Chondrocyte (in vitro differentiated cells): Measurements from ENCODE around the gene NPAS1. TPM values are rescaled to one million over a fixed set of nuclear protein-coding genes. Genes with fewer than 3 reads are reported as not detected.
A peak's percentile ranks its signal among the peaks of the same experiment; 100 is the strongest.
"Not testable (repeated sequence)": the region's sequence is repeated elsewhere in the genome, so short reads cannot be mapped to it uniquely, and the experiment has no call there.

Experiments used
- DNase-seq: peaks from one replicate; pipeline ENCODE4 v3.0.0; 2021; ENCODE audit warnings: mixed read lengths, low spot score
- H3K27ac Mint-ChIP-seq: one replicate; pipeline ENCODE4 v1.8.0; 2021; ENCODE audit warnings: mild to moderate bottlenecking, moderate library complexity, mixed read lengths; ENCODE audit not compliant: unreplicated experiment
- H3K27me3 Mint-ChIP-seq: 2 replicates; pipeline ENCODE4 v1.8.0; 2021; ENCODE audit warnings: low read depth, mixed read lengths
- H3K36me3 Mint-ChIP-seq: 2 replicates; pipeline ENCODE4 v1.8.0; 2021; ENCODE audit warnings: low read depth, mixed read lengths
- H3K4me1 Mint-ChIP-seq: 2 replicates; pipeline ENCODE4 v1.8.0; 2021; ENCODE audit warnings: low read depth, mild to moderate bottlenecking, mixed read lengths
- H3K4me3 Mint-ChIP-seq: one replicate; pipeline ENCODE4 v1.8.0; 2021; ENCODE audit warnings: mild to moderate bottlenecking, moderate library complexity, mixed read lengths; ENCODE audit not compliant: unreplicated experiment
- H3K9me3 Mint-ChIP-seq: 2 replicates; pipeline ENCODE4 v1.8.0; 2021; ENCODE audit warnings: low read depth, mixed read lengths
- total RNA-seq: library from RNA; stranded (reverse); gene quantifications from 3 replicates; pipeline ENCODE4 v1.2.1, GENCODE V29; 2021
- TF ChIP-seq, protein P1 (sequence below): fragments of 200-600 bp; sonication (generic); IDR thresholded peaks from 2 replicates; pipeline ENCODE4 v1.5.0; 2021; ENCODE audit warnings: antibody characterized with exemption, mild to moderate bottlenecking, moderate library complexity

The NPAS1 gene
- total RNA-seq, 1 donor from 2014 or later = 1.7 TPM

DNA sequence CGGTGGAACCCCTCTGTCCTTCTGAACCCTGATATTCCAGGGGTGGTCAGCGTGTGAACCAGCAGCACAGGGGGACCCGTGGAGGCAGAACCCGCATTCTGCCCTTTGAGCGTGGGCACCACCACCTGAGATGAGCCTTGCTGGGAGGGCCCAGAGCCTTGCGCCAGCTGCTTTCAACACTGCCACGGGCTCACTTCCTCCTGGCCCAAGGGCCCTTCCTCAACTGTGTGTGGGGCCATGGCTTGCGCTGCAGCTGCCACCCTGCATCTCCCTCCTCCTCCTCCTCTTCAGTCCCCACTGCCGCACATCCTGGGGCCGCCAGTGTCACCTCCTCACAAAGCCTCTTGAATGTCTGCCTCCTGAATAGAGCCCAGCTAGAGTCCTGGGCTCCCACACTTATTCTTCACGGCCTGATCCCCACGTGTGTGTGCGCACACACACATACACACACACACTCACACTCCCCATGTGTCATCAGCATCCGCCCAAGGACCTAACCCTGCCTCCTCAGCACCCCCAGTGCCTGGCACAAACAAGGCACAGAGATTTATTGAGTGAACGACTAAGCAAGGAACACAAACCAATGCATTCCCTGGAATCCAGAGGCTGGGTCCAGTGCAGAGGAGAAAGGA, 55.7 kb downstream of the NPAS1 start:
- no peak for DNase-seq
- H3K27ac Mint-ChIP-seq = no peak overlapping the region
- H3K4me3 Mint-ChIP-seq = no peak overlapping the region
- no peaks in the 10 kb centered on the region for H3K27me3 Mint-ChIP-seq
- peaks cover 10% of the 10 kb centered on the region for H3K4me1 Mint-ChIP-seq
- no peaks in the 10 kb centered on the region for H3K9me3 Mint-ChIP-seq
- H3K36me3 Mint-ChIP-seq = peaks cover 18% of the 10 kb centered on the region
- TF ChIP-seq, protein P1, sequence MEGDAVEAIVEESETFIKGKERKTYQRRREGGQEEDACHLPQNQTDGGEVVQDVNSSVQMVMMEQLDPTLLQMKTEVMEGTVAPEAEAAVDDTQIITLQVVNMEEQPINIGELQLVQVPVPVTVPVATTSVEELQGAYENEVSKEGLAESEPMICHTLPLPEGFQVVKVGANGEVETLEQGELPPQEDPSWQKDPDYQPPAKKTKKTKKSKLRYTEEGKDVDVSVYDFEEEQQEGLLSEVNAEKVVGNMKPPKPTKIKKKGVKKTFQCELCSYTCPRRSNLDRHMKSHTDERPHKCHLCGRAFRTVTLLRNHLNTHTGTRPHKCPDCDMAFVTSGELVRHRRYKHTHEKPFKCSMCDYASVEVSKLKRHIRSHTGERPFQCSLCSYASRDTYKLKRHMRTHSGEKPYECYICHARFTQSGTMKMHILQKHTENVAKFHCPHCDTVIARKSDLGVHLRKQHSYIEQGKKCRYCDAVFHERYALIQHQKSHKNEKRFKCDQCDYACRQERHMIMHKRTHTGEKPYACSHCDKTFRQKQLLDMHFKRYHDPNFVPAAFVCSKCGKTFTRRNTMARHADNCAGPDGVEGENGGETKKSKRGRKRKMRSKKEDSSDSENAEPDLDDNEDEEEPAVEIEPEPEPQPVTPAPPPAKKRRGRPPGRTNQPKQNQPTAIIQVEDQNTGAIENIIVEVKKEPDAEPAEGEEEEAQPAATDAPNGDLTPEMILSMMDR = no peak

DNA sequence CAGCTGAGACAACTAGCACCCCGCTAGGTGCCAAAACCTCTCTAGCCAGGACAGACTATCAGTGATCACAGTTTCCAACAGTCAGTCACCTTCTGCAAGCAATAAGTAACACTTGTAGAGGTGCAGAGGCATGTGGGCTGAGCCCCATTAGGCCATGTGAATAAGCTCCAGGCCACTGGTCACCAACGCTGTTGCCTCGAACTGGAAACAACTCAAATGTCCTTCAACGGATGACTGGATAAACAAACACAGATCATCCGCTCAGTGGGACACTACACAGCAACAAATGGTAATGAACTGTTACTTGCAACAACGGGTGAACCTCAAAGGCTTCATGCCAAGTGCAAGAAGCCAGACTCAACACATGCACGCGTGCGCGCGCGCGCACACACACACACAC, 56.3 kb downstream of the NPAS1 start:
- H3K9me3 Mint-ChIP-seq = no peaks in the 10 kb centered on the region
- peaks cover 14% of the 10 kb centered on the region for H3K36me3 Mint-ChIP-seq
- H3K4me3 Mint-ChIP-seq = no peak overlapping the region
- H3K27me3 Mint-ChIP-seq = no peaks in the 10 kb centered on the region
- H3K27ac Mint-ChIP-seq = no peak overlapping the region
- DNase-seq = no peak
- TF ChIP-seq, protein P1 = no peak
- peaks cover 14% of the 10 kb centered on the region for H3K4me1 Mint-ChIP-seq

DNA sequence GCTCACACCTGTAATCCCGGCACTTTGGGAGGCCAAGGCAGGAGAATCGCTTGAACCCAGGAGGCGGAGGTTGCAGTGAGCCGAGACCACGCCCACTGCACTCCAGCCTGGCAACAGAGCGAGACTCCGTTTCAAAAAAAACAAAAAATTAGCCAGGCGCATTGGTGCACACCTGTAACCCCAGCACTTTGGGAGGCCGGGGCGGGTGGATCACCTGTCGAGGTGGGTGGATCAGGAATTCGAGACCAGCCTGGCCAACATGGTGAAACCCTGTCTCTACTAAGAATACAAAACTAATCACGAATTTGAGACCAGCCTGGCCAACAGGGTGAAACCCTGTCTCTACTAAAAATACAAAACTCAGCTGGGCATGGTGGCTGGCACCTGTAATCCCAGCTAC, 58.7 kb downstream of the NPAS1 start:
- H3K9me3 Mint-ChIP-seq, H3K27me3 Mint-ChIP-seq, H3K4me3 Mint-ChIP-seq, H3K27ac Mint-ChIP-seq, DNase-seq: not testable (repeated sequence)
- peaks cover 14% of the 10 kb centered on the region for H3K4me1 Mint-ChIP-seq
- H3K36me3 Mint-ChIP-seq = peaks cover 15% of the 10 kb centered on the region

DNA sequence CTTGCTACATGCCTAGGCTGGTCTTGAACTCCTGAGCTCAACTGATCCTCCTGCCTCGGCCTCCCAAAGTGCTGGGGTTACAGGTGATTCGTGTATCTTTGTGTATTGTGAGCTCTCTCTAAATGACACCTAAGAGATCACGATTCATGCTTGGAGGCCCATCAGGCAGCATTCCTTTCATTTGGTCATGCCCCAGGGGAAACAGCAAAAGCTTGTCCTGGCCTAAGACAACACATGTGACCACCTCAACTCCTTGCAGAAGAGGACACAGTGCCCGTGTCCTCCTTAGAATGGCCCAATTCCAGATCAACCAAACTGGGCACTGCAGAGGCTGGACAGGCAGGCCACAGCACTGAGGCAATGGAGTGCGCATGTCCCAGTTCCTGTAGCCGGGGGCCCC, 61.5 kb downstream of the NPAS1 start:
- Mint-ChIP-seq H3K9me3 (no peaks in the 10 kb centered on the region), H3K27ac (peak overlapping the region; percentile 73), H3K4me1 (peaks cover 14% of the 10 kb centered on the region), H3K4me3 (no peak overlapping the region), H3K27me3 (no peaks in the 10 kb centered on the region), H3K36me3 (peaks cover 23% of the 10 kb centered on the region)
- TF ChIP-seq, protein P1 = no peak
- no peak for DNase-seq

DNA sequence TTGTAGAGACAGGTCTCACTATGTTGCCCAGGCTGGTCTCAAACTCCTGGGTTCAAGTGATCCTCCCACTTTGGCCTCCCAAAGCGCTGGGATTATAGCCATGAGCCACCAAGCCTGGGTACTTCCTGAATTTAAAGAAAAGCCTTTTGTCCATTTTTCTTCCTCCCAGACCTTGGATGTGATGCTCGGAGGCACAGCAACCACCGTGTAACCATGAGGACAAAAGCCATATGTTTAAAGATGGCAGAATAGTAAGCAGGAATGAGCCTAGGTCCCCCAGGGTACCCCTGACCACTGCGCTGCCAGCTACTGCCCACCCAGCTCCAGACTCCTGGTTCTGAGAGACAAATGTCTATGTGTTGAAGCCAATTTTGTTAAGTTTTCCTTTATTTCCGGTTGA, 62.9 kb downstream of the NPAS1 start:
- TF ChIP-seq, protein P1 = no peak
- H3K27me3 Mint-ChIP-seq = no peaks in the 10 kb centered on the region
- H3K27ac Mint-ChIP-seq = no peak overlapping the region
- DNase-seq = no peak
- H3K4me1 Mint-ChIP-seq = peaks cover 14% of the 10 kb centered on the region
- H3K9me3 Mint-ChIP-seq = no peaks in the 10 kb centered on the region
- H3K36me3 Mint-ChIP-seq = peaks cover 28% of the 10 kb centered on the region
- H3K4me3 Mint-ChIP-seq = no peak overlapping the region

DNA sequence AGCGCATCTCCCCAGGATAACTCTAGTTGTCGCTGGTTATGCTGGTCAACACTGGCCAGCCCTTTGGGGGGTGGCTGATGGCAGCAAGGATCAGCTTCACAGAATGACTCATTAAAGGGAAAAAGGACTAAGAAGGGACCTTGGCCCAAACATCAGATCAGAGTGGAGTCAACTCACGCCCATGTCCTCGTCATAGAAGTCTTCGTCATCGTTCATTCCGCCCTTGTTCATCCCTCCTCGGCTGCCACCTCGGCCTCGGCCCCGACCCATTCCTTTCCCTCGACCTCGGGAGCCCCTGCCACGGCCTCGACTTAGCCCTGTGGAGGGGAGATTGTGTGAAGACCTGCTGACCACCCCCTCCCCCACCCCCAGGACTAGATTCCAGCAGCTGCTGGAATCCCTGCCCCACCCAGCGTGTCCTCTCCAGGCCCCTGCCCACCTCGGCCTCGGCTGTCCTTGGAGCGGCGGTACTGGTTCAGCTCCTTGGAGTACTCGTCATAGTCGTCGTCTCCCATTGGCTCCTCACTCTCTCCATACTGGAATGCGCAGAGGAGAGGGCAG, 65.3 kb downstream of the NPAS1 start:
- H3K27ac Mint-ChIP-seq = no peak overlapping the region
- no peaks in the 10 kb centered on the region for H3K27me3 Mint-ChIP-seq
- no peak for DNase-seq
- H3K4me3 Mint-ChIP-seq = no peak overlapping the region
- H3K9me3 Mint-ChIP-seq = no peaks in the 10 kb centered on the region
- peaks cover 31% of the 10 kb centered on the region for H3K36me3 Mint-ChIP-seq
- H3K4me1 Mint-ChIP-seq = peaks cover 6% of the 10 kb centered on the region
- TF ChIP-seq, protein P1 = no peak
